Measurements from ENCODE around the gene RNF180. TPM values are rescaled to one million over a fixed set of nuclear protein-coding genes. Genes with fewer than 3 reads are reported as not detected.

Gene RNF180
- total RNA-seq, 4 donors from 2014 or later, result 3.7 to 14.3 (median 5.2) TPM

DNA sequence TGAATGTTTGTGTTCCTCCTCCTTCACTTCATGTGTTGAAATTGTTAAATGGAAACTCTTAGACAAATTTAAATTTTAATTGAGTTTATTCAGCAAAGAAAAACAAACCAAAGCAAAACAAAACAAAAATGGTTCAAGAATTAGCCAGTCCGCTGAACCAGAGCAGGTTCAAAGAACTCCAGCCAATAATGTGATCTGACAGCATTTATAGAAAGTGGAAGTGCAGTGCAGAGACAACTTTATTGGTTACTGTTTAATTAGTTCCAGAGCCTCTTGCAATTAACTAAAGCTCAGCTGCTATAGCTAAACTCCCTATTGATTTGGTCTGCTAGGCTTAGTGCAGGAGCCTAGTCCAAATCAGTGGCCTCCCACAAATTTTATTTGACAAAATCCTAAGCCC is 132.9 kb downstream of the RNF180 start:
- no peaks in the 10 kb centered on the region for H3K9me3 ChIP-seq
- DNase-seq (no peak), ATAC-seq (no peak)
- intact Hi-C loops (cut with DNase I; ENCODE audit: low total_unique reads) (no loop called here), in situ Hi-C loops (cut with MboI; ENCODE audit: low sequenced_read_pairs in 4 of 4) (no loop called here)
- no peak overlapping the region for H3K27ac ChIP-seq
- TF ChIP-seq, protein P1, sequence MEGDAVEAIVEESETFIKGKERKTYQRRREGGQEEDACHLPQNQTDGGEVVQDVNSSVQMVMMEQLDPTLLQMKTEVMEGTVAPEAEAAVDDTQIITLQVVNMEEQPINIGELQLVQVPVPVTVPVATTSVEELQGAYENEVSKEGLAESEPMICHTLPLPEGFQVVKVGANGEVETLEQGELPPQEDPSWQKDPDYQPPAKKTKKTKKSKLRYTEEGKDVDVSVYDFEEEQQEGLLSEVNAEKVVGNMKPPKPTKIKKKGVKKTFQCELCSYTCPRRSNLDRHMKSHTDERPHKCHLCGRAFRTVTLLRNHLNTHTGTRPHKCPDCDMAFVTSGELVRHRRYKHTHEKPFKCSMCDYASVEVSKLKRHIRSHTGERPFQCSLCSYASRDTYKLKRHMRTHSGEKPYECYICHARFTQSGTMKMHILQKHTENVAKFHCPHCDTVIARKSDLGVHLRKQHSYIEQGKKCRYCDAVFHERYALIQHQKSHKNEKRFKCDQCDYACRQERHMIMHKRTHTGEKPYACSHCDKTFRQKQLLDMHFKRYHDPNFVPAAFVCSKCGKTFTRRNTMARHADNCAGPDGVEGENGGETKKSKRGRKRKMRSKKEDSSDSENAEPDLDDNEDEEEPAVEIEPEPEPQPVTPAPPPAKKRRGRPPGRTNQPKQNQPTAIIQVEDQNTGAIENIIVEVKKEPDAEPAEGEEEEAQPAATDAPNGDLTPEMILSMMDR (IDR thresholded peaks at IDR 0.05 in 4 of 5, conservative IDR thresholded peaks at IDR 0.05 in 1 of 5), result no peak
- no peak for TF ChIP-seq POLR2A (IDR thresholded peaks at IDR 0.05)
- H3K27me3 ChIP-seq, result no peaks in the 10 kb centered on the region
- H3K4me3 ChIP-seq, result no peak overlapping the region
- no peaks in the 10 kb centered on the region for H3K4me1 ChIP-seq
- no peaks in the 10 kb centered on the region for H3K36me3 ChIP-seq

DNA sequence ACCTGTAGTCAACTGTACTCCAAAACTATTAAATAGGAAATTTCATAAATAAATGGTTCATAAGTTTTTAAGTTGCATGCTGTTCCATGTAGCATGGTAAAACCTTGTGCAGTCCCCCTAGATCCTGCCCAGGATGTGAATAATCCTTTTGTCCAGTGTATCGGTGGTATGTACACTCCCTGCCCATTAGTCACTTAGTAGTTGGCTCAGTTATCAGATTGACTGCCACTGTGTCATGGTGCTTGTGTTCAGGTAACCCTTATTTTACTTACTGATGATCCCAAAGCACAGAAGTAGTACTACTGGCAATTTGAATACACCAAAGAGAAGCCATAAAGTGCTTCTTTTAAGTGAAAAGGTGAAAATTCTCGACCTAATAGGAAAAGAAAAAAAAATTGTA is 134.2 kb downstream of the RNF180 start:
- DNase-seq, result no peak
- intact Hi-C loops (cut with DNase I; ENCODE audit: low total_unique reads) (no loop called here), in situ Hi-C loops (cut with MboI; ENCODE audit: low sequenced_read_pairs in 4 of 4) (no loop called here)
- H3K27me3 ChIP-seq, result no peaks in the 10 kb centered on the region
- no peak for ATAC-seq
- H3K9me3 ChIP-seq, result no peaks in the 10 kb centered on the region
- no peak overlapping the region for H3K27ac ChIP-seq
- no peaks in the 10 kb centered on the region for H3K36me3 ChIP-seq
- H3K4me1 ChIP-seq, result no peaks in the 10 kb centered on the region
- TF ChIP-seq, protein P1 (IDR thresholded peaks at IDR 0.05 in 4 of 5, conservative IDR thresholded peaks at IDR 0.05 in 1 of 5), result no peak
- no peak for TF ChIP-seq POLR2A (IDR thresholded peaks at IDR 0.05)
- no peak overlapping the region for H3K4me3 ChIP-seq

DNA sequence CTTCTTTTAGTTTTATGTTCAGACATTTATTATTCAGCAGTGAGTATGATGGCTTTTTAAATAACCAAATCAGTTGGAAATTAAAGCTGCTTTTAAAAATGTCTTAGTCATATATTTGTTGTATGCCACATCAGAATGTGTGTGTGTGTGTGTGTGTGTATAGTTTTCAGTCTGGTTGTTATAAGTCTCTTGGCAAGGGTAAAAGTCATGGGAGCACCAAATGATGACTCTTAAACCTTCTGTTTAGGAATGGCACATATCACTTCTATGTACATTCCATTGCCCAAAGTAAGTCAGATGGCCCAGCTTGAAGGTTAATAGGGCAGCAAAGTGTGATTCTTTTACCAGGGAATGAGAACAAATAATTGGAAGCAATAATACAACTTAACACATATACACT is 135.9 kb downstream of the RNF180 start:
- no peak for ATAC-seq

DNA sequence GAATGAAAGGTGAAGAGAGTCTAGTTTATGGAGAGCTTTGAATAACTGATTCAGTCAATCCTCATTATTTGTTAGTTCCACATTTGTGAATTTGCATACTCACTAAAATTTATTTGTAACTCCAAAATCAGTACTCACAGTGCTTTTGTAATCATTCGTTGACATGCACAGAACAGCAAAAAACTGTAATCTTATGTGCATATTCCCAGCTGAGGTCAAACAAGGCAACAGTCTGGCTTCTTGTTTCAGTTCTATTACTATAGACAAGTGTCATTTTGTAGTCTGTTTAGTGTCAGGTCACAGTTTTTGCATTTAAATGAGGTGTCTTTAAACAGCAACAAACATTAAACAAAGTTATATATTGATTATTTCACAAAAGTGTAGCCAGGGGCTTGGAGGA is 142.5 kb downstream of the RNF180 start:
- Histone ChIP-seq H3K4me1 (no peaks in the 10 kb centered on the region), H3K27me3 (no peaks in the 10 kb centered on the region), H3K27ac (no peak overlapping the region), H3K9me3 (no peaks in the 10 kb centered on the region), H3K36me3 (no peaks in the 10 kb centered on the region), H3K4me3 (no peak overlapping the region)
- no peak for DNase-seq
- no peak for TF ChIP-seq POLR2A (IDR thresholded peaks at IDR 0.05)
- TF ChIP-seq, protein P1 (IDR thresholded peaks at IDR 0.05 in 4 of 5, conservative IDR thresholded peaks at IDR 0.05 in 1 of 5), result no peak
- in situ Hi-C loops (cut with MboI; ENCODE audit: low sequenced_read_pairs in 4 of 4) (no loop called here), intact Hi-C loops (cut with DNase I; ENCODE audit: low total_unique reads) (no loop called here)
- no peak for ATAC-seq

More for the DNA sequence above, 135.9 kb downstream of the RNF180 start:
- Histone ChIP-seq H3K27me3 (no peaks in the 10 kb centered on the region), H3K27ac (no peak overlapping the region), H3K4me3 (no peak overlapping the region), H3K4me1 (no peaks in the 10 kb centered on the region), H3K36me3 (no peaks in the 10 kb centered on the region), H3K9me3 (no peaks in the 10 kb centered on the region)
- TF ChIP-seq POLR2A (IDR thresholded peaks at IDR 0.05), result no peak
- TF ChIP-seq, protein P1 (IDR thresholded peaks at IDR 0.05 in 4 of 5, conservative IDR thresholded peaks at IDR 0.05 in 1 of 5), result no peak
- in situ Hi-C loops (cut with MboI; ENCODE audit: low sequenced_read_pairs in 4 of 4), result no loop called here
- no peak for DNase-seq
- intact Hi-C loops (cut with DNase I; ENCODE audit: low total_unique reads), result no loop called here

DNA sequence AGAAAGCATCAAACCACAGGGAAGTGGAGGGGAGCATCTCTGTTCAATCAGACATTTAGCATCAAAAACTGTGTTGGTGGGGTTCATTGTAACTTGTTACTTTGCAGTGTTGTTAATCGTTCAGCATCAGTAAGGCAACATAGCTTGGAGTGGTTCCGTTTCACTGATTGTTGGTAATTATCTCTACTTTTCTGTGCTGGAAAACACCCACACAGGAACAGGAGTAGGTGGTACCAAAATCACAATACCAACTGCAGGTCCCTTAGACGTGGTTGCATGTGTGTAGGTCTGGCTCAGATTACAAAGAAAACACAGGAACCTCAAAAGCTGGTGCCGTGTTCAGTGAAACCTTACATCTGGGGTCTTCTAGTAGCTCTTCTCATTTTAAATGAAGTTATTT is 146.8 kb downstream of the RNF180 start:
- no peak overlapping the region for H3K4me3 ChIP-seq
- no peak for DNase-seq
- no peak for TF ChIP-seq POLR2A (IDR thresholded peaks at IDR 0.05)
- TF ChIP-seq, protein P1 (IDR thresholded peaks at IDR 0.05 in 4 of 5, conservative IDR thresholded peaks at IDR 0.05 in 1 of 5), result no peak
- H3K36me3 ChIP-seq, result no peaks in the 10 kb centered on the region
- in situ Hi-C loops (cut with MboI; ENCODE audit: low sequenced_read_pairs in 4 of 4) (no loop called here), intact Hi-C loops (cut with DNase I; ENCODE audit: low total_unique reads) (no loop called here)
- ATAC-seq, result no peak
- H3K27me3 ChIP-seq, result no peaks in the 10 kb centered on the region
- no peak overlapping the region for H3K27ac ChIP-seq
- no peaks in the 10 kb centered on the region for H3K9me3 ChIP-seq
- H3K4me1 ChIP-seq, result no peaks in the 10 kb centered on the region
